HG02798 (cell line): ENCODE measurements around the gene MOGAT1.
A peak's percentile ranks its signal among the peaks of the same experiment; 100 is the strongest.
"Not testable (repeated sequence)": the region's sequence is repeated elsewhere in the genome, so short reads cannot be mapped to it uniquely, and the experiment has no call there.

Experiments used
- ATAC-seq: cut with Tn5 transposase; IDR thresholded peaks from one replicate; pipeline ENCODE4 v1.9.1; 2021; ENCODE audit warnings: mild to moderate bottlenecking; ENCODE audit not compliant: unreplicated experiment, poor library complexity

MOGAT1 gene

GRCh38 chr2:222708274-222708710 lies 36.8 kb downstream of the MOGAT1 start:
- ATAC-seq = peak; percentile 50

- ATAC-seq = peak; percentile 65
Measured at GRCh38 chr2:222709191-222709891, 37.9 kb downstream of the MOGAT1 start.

- no peak for ATAC-seq
Measured at GRCh38 chr2:222710736-222711135, 39.3 kb downstream of the MOGAT1 start.

GRCh38 chr2:222711315-222711940 lies 40.0 kb downstream of the MOGAT1 start:
- no peak for ATAC-seq

- ATAC-seq = no peak
Measured at GRCh38 chr2:222713002-222713401, 41.5 kb downstream of the MOGAT1 start.

- no peak for ATAC-seq
Measured at GRCh38 chr2:222714361-222715241, 43.1 kb downstream of the MOGAT1 start.

DNA sequence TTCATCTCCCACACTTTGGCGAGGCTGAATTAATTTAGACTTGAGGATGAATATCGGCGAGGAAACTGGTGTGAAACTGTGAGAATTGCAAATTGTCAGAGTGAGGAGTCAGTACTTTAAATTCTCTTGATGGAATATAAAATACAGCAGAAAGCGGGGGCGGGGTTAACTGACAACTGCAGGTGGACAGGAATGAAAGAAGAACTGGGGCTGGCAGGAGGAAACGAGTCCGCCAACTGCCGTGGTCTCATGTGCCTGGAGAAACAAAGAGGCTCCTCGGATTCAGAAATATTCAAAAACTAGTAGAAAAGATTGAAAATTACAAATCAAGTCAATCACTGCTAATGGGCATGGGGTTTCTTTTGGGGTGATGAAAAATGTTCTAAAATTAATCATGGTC lies 44.3 kb downstream of the MOGAT1 start:
- ATAC-seq = peak; percentile 66

- ATAC-seq = not testable (repeated sequence)
Measured at GRCh38 chr2:222719787-222720186, 48.3 kb downstream of the MOGAT1 start.

DNA sequence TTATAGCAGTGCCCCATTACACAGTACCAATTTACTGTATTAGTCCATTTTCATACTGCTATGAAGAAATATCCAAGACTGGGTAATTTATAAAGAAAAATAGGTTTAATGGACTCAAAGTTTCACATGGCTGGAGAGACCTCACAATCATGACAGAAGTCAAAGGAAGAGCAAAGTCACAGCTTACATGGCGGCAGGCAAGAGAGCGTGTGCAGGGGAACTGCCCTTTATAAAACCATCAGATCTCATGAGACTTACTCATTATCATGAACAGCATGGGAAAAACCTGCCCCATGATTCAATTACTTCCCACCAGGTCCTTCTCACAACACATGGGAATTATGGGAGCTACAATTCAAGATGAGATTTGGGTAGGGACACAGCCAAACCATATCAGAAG lies 50.1 kb downstream of the MOGAT1 start:
- ATAC-seq = not testable (repeated sequence)

- ATAC-seq = peak; percentile 98
Measured at GRCh38 chr2:222722327-222722946, 51.0 kb downstream of the MOGAT1 start.

GRCh38 chr2:222724208-222724607 lies 52.8 kb downstream of the MOGAT1 start:
- no peak for ATAC-seq

DNA sequence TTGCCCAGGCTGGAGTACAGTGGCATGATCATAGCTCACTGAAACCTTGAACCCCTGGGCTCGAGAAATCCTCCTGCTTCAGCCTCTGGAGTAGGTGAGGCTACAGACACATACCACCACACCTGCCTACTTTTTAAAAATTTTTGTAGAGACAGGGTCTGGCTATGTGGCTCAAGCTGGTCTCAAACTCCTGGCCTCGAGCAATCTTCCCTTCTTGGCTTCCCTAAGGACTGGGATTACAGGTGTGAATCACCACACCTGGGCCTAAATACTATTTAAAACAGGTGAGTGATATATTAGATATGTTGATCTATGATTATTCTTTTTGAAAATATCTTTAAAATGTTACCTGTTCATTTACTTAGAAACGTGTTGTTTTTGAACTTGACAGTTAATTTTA lies 57.2 kb downstream of the MOGAT1 start:
- no peak for ATAC-seq

DNA sequence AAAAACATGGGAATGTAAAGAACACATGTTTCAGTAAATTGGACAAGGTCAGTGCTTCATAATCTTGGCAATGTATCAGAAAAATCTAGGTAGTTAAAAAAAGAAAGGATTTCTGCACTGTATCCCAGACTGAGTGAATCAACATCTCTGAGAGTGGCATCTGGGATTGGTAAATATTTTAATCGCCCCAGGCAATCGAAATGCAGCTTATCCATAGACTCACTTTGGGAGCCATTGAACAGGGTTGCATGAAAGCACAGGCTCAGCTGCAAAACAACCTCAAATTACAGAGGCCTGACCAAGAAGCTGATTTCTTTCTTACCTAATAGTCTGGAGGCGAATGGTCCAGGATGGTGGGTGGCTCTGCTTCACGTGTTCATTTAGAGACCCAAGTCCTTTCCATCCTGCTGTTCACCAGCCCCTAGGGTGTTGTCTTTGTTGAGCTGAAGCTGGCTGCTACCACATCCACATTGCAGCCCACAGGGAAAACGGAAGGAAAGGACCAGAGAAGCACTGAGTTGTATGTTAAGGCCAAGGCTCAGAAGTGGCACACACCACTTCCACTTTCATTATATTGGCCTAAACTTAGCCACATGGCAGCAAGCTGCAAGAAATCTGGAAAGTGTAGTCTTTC lies 59.0 kb downstream of the MOGAT1 start:
- peak; percentile 65 for ATAC-seq

DNA sequence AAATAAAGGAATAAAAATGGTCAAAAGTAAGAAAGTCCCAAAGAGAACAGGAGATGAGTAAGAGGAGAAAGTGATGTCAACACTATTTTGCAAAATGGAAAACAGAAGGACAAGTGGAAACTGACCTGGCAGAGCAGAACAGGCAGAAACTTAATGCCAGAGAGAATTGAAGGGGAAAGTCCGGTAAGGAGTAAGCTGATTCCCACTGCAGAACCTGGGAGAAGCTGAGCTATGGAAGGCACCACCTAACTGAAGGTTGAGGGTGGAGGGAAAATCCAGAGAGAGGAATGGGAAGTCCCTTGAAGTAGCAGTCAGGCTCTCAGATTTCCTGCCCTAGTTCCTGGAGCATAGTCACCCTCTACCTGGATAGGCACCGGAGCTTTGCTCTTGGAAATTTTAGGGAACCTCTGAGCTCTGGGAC lies 59.8 kb downstream of the MOGAT1 start:
- no peak for ATAC-seq

GRCh38 chr2:222732489-222733178 lies 61.2 kb downstream of the MOGAT1 start:
- no peak for ATAC-seq

DNA sequence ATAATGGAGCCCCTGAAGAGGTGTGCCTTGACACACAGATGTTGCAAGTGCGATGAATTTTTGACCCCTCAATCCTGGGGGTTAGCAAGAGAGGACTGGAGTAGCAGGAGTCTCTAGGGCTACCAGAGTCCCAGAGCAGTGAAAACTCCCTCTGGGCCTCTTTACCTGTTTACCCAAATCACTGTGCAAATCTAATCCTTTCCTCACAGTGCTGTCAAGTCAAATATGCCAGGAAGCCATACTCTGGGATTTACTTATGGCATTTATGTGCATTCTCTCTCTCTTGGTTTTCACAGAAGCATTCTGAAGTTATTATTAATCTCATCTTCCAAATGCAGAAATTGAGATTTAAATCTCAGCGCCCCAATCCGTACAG lies 62.0 kb downstream of the MOGAT1 start:
- no peak for ATAC-seq

- no peak for ATAC-seq
Measured at GRCh38 chr2:222733846-222734702, 62.6 kb downstream of the MOGAT1 start.

DNA sequence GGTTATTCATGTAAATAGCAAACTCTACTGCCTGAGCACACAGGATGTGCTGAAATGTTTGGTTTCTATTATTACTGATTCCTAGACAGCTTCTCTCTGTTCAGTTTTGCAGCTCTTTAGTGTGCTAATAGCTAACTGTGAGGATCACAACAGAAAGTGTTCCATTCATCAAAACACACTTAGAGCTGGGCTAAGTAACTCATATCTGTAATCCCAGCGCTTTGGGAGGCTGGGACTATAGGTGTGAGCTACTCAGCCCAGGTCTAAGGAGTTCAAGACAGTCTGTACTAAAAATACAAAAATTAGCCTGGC lies 63.2 kb downstream of the MOGAT1 start:
- ATAC-seq = peak; percentile 75

DNA sequence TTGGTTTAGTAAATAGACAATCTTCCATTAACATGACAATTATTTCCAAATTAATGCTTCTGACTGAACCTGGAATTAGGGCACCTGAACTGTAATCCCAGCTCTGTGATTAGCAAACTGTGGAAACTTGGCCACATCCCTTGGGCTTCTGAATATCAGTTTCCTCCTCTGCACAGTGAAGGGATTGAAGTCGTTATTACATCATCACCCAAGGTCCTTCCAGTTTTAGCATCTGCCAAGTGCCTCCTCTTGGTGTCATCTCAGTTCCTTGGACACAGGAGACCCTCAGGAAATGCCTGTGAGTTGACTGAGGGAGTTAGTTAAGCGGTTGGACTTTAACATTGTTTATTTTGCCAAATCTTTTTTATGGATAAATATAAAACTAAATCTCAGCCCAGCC lies 64.8 kb downstream of the MOGAT1 start:
- no peak for ATAC-seq
